ENCODE results near the gene GATAD2B. TPM values are rescaled to one million over a fixed set of nuclear protein-coding genes. Genes with fewer than 3 reads are reported as not detected.

Gene GATAD2B
- polyA plus RNA-seq, 3 donors: 1.1 to 11.0 (median 2.0) TPM

GRCh38 chr1:153774780-153775457 lies 147.9 kb downstream of the GATAD2B start, which contains the start of gene SLC27A3:
Gene SLC27A3 (plus strand): TSS chr1:153775407. CDS start chr1:153775498, 91 bp downstream.
- Mint-ChIP-seq H3K4me1 (peaks cover 63% of the 10 kb centered on the region), H3K27ac (peak within 1 kb of the TSS; percentile 96 to 99 (median 97)), H3K9me3 (no peaks in the 10 kb centered on the region), H3K36me3 (peaks cover 50 to 61% of the 10 kb centered on the region in 2 donors), H3K4me3 (peak within 1 kb of the TSS; percentile 83 to 91), H3K27me3 (ENCODE audit: low read depth in 3 of 3) (peaks cover 0 to 5% (median 0%) of the 10 kb centered on the region in 3 donors)
- peaks cover 30% of the 10 kb centered on the region for H3K79me2 ChIP-seq (ENCODE audit: insufficient read depth, low read length)
- peaks cover 43 to 54% of the 10 kb centered on the region in 2 donors for H3K36me3 ChIP-seq (replicated peaks in 1 of 2; ENCODE audit: control insufficient read depth in 1 of 2, insufficient read depth in 2 of 2, low read length in 2 of 2)
- peak within 1 kb of the TSS; percentile 92 to 93 for H3K27ac ChIP-seq (ENCODE audit: low read depth in 1 of 2, low read length in 2 of 2)
- intact Hi-C loops (cut with micrococcal nuclease): loop anchor here (1.0 to 2.0 kb wide), 2 partner anchors 8 to 14 kb away; no protein-coding TSS in a partner anchor
- peak within 1 kb of the TSS; percentile 90 for H2AFZ ChIP-seq (ENCODE audit: insufficient read depth, low read depth, low read length, poor library complexity, severe bottlenecking)
- DNase-seq: no peak
- H4K20me1 ChIP-seq (ENCODE audit: insufficient read depth, low read length): peaks cover 35% of the 10 kb centered on the region
- H3K4me2 ChIP-seq (replicated peaks; ENCODE audit: extremely low read depth, low read length, poor library complexity, severe bottlenecking): peak within 1 kb of the TSS; percentile 96
- peak within 1 kb of the TSS; percentile 82 for H3K9ac ChIP-seq (ENCODE audit: insufficient read depth, low read length, poor library complexity, severe bottlenecking)
- peaks cover 60 to 62% of the 10 kb centered on the region in 2 donors for H3K4me1 ChIP-seq (ENCODE audit: control insufficient read depth in 1 of 2, insufficient read depth in 2 of 2, low read length in 2 of 2)
- no peaks in the 10 kb centered on the region for H3K9me3 ChIP-seq (replicated peaks in 1 of 2; ENCODE audit: control insufficient read depth in 1 of 2, insufficient read depth in 1 of 2, low read length in 2 of 2)
- WGBS (ENCODE audit: insufficient coverage): 12% methylated on average over 28 of the region's 35 CpGs
- no peaks in the 10 kb centered on the region for H3K27me3 ChIP-seq (ENCODE audit: control insufficient read depth in 2 of 2, insufficient read depth in 2 of 2, low read length in 2 of 2)
- H3K4me3 ChIP-seq (replicated peaks in 1 of 3; ENCODE audit: low read depth in 2 of 3, low read length in 3 of 3): peak within 1 kb of the TSS; percentile 57 to 93 (median 72)
- TF ChIP-seq CTCF (IDR thresholded peaks at IDR 0.05): no peak

GRCh38 chr1:153774026-153774595 lies 148.7 kb downstream of the GATAD2B start:
- peak overlapping the region; percentile 96 to 99 (median 97) for H3K27ac Mint-ChIP-seq
- H3K4me1 ChIP-seq (ENCODE audit: control insufficient read depth in 1 of 2, insufficient read depth in 2 of 2, low read length in 2 of 2): peaks cover 66 to 69% of the 10 kb centered on the region in 2 donors
- H3K4me2 ChIP-seq (replicated peaks; ENCODE audit: extremely low read depth, low read length, poor library complexity, severe bottlenecking): peak overlapping the region; percentile 96
- peaks cover 69% of the 10 kb centered on the region for H3K4me1 Mint-ChIP-seq
- WGBS (ENCODE audit: insufficient coverage): 65% methylated on average over 5 of the region's 8 CpGs
- no peaks in the 10 kb centered on the region for H3K9me3 Mint-ChIP-seq
- H3K36me3 Mint-ChIP-seq: peaks cover 50 to 61% of the 10 kb centered on the region in 2 donors
- H3K4me3 Mint-ChIP-seq: peak overlapping the region; percentile 55 to 71
- peaks cover 30% of the 10 kb centered on the region for H4K20me1 ChIP-seq (ENCODE audit: insufficient read depth, low read length)
- TF ChIP-seq CTCF (IDR thresholded peaks at IDR 0.05): no peak
- peak overlapping the region; percentile 92 to 93 for H3K27ac ChIP-seq (ENCODE audit: low read depth in 1 of 2, low read length in 2 of 2)
- H3K36me3 ChIP-seq (replicated peaks in 1 of 2; ENCODE audit: control insufficient read depth in 1 of 2, insufficient read depth in 2 of 2, low read length in 2 of 2): peaks cover 35 to 51% of the 10 kb centered on the region in 2 donors
- no peak for DNase-seq
- H3K4me3 ChIP-seq (replicated peaks in 1 of 3; ENCODE audit: low read depth in 2 of 3, low read length in 3 of 3): peak overlapping the region in 1 of 3 experiments; percentile 93
- H3K79me2 ChIP-seq (ENCODE audit: insufficient read depth, low read length): peaks cover 30% of the 10 kb centered on the region
- no peak overlapping the region for H2AFZ ChIP-seq (ENCODE audit: insufficient read depth, low read depth, low read length, poor library complexity, severe bottlenecking)
- H3K9me3 ChIP-seq (replicated peaks in 1 of 2; ENCODE audit: control insufficient read depth in 1 of 2, insufficient read depth in 1 of 2, low read length in 2 of 2): no peaks in the 10 kb centered on the region
- H3K27me3 ChIP-seq (ENCODE audit: control insufficient read depth in 2 of 2, insufficient read depth in 2 of 2, low read length in 2 of 2): no peaks in the 10 kb centered on the region
- peaks cover 0 to 5% (median 0%) of the 10 kb centered on the region in 3 donors for H3K27me3 Mint-ChIP-seq (ENCODE audit: low read depth in 3 of 3)
- H3K9ac ChIP-seq (ENCODE audit: insufficient read depth, low read length, poor library complexity, severe bottlenecking): peak overlapping the region; percentile 67
- intact Hi-C loops (cut with micrococcal nuclease): loop anchor here in 1 of 2 donors (2.0 kb wide), 1 partner anchor 15 kb away; no protein-coding TSS in a partner anchor

Data from CD14-positive monocyte (primary cell).